Fibroblast of the conjunctiva (primary cell): ENCODE data around the gene IDE.
"Not testable (repeated sequence)": the region's sequence is repeated elsewhere in the genome, so short reads cannot be mapped to it uniquely, and the experiment has no call there.

Experiments
- DNase-seq: peaks from one replicate; pipeline ENCODE4 v3.0.0-alpha.2; 2010; ENCODE audit warnings: low read depth

The IDE gene

GRCh38 chr10:92573798-92574547, at the start of gene IDE:
TSS of gene IDE (minus strand) at chr10:92574093. CDS start at chr10:92574019, 74 bp downstream.
- peak; percentile 67 for DNase-seq

- no peak for DNase-seq
Observed at GRCh38 chr10:92619368-92619767, 45.5 kb upstream of the IDE start.

- DNase-seq, result no peak
Observed at GRCh38 chr10:92615515-92615914, 41.6 kb upstream of the IDE start.

- DNase-seq, result no peak
Observed at GRCh38 chr10:92604841-92605240, 30.9 kb upstream of the IDE start.

GRCh38 chr10:92598321-92598720, 24.4 kb upstream of the IDE start:
- peak; percentile 83 for DNase-seq

- no peak for DNase-seq
Observed at GRCh38 chr10:92595505-92595904, 21.6 kb upstream of the IDE start.

- DNase-seq, result no peak
Observed at GRCh38 chr10:92593619-92594588, 20.0 kb upstream of the IDE start.

GRCh38 chr10:92592761-92593618, 19.1 kb upstream of the IDE start, which contains the start of gene KIF11:
TSS of gene KIF11 (plus strand) at chr10:92593130. CDS start at chr10:92593376, 246 bp downstream.
- peak; percentile 92 for DNase-seq

GRCh38 chr10:92591550-92592022, 17.7 kb upstream of the IDE start:
- DNase-seq, result peak; percentile 88

GRCh38 chr10:92590623-92591549, 17.0 kb upstream of the IDE start:
- DNase-seq, result peak; percentile 49

- DNase-seq, result not testable (repeated sequence)
Observed at GRCh38 chr10:92582347-92582746, 8.5 kb upstream of the IDE start.

- DNase-seq, result no peak
Observed at GRCh38 chr10:92575961-92576360, 2.1 kb upstream of the IDE start.

GRCh38 chr10:92574548-92575261, 812 bp upstream of the IDE start:
- no peak for DNase-seq

GRCh38 chr10:92573091-92573797, 649 bp downstream of the IDE start:
- DNase-seq, result no peak

- no peak for DNase-seq
Observed at GRCh38 chr10:92572362-92573090, 1.4 kb downstream of the IDE start.

- DNase-seq, result no peak
Observed at GRCh38 chr10:92571649-92572048, 2.2 kb downstream of the IDE start.

GRCh38 chr10:92569663-92570062, 4.2 kb downstream of the IDE start:
- DNase-seq, result not testable (repeated sequence)

GRCh38 chr10:92569071-92569470, 4.8 kb downstream of the IDE start:
- no peak for DNase-seq
